Measurements from ENCODE around the gene KATNIP. TPM values are rescaled to one million over a fixed set of nuclear protein-coding genes. Genes with fewer than 3 reads are reported as not detected.

The KATNIP gene
- total RNA-seq, 1 experiment from 2014 or later = 19.0 TPM

DNA sequence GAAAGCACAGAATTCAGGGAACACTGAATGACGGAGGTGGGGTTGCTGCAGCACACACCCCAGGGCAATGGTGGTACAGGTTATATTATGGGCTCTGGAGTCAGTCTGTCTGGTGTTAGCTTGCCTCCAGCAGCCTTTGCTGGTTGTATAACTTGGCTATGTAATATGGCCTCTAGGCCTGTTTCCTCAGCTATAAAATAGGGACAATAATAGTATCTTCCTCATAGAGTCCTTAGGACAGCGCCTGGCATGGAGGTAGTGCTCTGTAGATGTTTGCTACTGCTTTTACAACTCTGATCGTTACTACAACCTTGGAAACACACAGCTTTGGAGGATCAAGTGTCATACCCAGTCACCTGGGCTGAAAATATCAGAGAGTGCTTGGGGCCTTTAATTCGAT, 31.7 kb upstream of the KATNIP start:
- Histone ChIP-seq H3F3A (ENCODE audit: low read length, unreplicated experiment) (no peaks in the 10 kb centered on the region), H3K4me1 (ENCODE audit: insufficient read depth, low read length) (no peaks in the 10 kb centered on the region), H3K79me2 (ENCODE audit: low read length) (no peaks in the 10 kb centered on the region), H3K9ac (ENCODE audit: low read length) (no peak overlapping the region), H3K9me3 (ENCODE audit: low read length) (no peaks in the 10 kb centered on the region), H3K36me3 (ENCODE audit: low read depth, low read length) (peaks cover 5% of the 10 kb centered on the region; the same call in 1 of the 2 replicates), H3K27me3 (ENCODE audit: low read length) (no peaks in the 10 kb centered on the region), H2AFZ (ENCODE audit: low read length) (no peak overlapping the region), H3K27ac (ENCODE audit: low read length) (no peak overlapping the region), H3K4me2 (ENCODE audit: low read length) (no peak overlapping the region), H3K4me3 (ENCODE audit: low read length) (no peak overlapping the region), H4K20me1 (ENCODE audit: low read length) (no peaks in the 10 kb centered on the region), H3K9me2 (replicated peaks; ENCODE audit: low read length) (no peaks in the 10 kb centered on the region)
- DNase-seq (no peak), ATAC-seq (no peak)
- BruUV-seq (replicated peaks) = no TSS peak
- CTCF ChIA-PET = no interaction called here
- TF ChIP-seq EZH2phosphoT487 (IDR thresholded peaks at IDR 0.05; ENCODE audit: borderline replicate concordance, low read length) (no peak), EZH2 (IDR thresholded peaks at IDR 0.05; ENCODE audit: low read length, unreplicated experiment) (no peak), CTCF (conservative IDR thresholded peaks at IDR 0.05; ENCODE audit: low read depth, low read length) (no peak)
- intact Hi-C loops (cut with micrococcal nuclease) = no loop called here
- POLR2A ChIA-PET (ENCODE audit: unreplicated experiment) = no interaction called here

DNA sequence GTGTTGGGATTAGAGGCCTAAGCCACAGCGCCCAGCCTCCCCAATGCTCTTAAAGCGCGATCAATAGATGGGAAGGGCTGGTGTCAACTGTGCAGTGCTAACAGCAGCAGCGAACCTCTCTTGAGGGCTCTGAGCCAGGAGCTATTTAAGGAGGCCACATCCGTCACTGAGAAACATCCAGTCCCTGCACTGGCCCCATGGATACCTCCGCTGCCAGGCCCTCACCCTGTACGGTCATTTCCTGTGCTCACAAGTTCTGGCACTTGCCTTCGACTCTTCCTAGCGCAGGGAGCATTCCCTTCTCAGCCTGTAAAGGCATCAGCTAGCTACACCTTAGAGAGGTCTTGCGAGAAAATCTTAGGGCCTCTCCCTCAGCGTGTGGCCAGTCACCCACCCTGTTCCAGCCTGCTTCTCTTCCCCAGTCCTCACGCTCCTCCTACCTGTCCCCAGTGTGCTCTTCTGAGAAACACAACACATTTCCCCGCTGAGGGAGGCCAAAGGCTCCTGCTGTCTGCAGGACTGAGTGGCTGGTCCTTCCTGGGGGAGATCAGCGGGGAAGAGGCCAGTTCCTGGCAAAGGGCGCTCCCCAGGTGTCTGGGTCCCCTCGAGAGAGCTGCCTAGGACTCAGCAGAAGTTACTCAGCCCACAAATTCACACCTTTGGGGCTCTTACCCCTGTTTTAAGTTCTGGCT, 28.8 kb upstream of the KATNIP start:
- Histone ChIP-seq H3K4me2 (ENCODE audit: low read length) (no peak overlapping the region), H3K4me1 (ENCODE audit: insufficient read depth, low read length) (no peaks in the 10 kb centered on the region), H3F3A (ENCODE audit: low read length, unreplicated experiment) (no peaks in the 10 kb centered on the region), H2AFZ (ENCODE audit: low read length) (no peak overlapping the region), H3K27ac (ENCODE audit: low read length) (no peak overlapping the region), H3K9me2 (replicated peaks; ENCODE audit: low read length) (no peaks in the 10 kb centered on the region), H3K9ac (ENCODE audit: low read length) (no peak overlapping the region), H4K20me1 (ENCODE audit: low read length) (no peaks in the 10 kb centered on the region), H3K36me3 (ENCODE audit: low read depth, low read length) (peaks cover 8% of the 10 kb centered on the region), H3K4me3 (ENCODE audit: low read length) (no peak overlapping the region), H3K27me3 (ENCODE audit: low read length) (no peaks in the 10 kb centered on the region), H3K79me2 (ENCODE audit: low read length) (no peaks in the 10 kb centered on the region), H3K9me3 (ENCODE audit: low read length) (no peaks in the 10 kb centered on the region)
- intact Hi-C loops (cut with micrococcal nuclease) = no loop called here
- TF ChIP-seq EZH2 (IDR thresholded peaks at IDR 0.05; ENCODE audit: low read length, unreplicated experiment) (no peak), EZH2phosphoT487 (IDR thresholded peaks at IDR 0.05; ENCODE audit: borderline replicate concordance, low read length) (no peak), CTCF (conservative IDR thresholded peaks at IDR 0.05; ENCODE audit: low read depth, low read length) (no peak)
- ATAC-seq = no peak
- no peak for DNase-seq
- ChIA-PET CTCF (no interaction called here), POLR2A (ENCODE audit: unreplicated experiment) (no interaction called here)
- no TSS peak for BruUV-seq (replicated peaks)

DNA sequence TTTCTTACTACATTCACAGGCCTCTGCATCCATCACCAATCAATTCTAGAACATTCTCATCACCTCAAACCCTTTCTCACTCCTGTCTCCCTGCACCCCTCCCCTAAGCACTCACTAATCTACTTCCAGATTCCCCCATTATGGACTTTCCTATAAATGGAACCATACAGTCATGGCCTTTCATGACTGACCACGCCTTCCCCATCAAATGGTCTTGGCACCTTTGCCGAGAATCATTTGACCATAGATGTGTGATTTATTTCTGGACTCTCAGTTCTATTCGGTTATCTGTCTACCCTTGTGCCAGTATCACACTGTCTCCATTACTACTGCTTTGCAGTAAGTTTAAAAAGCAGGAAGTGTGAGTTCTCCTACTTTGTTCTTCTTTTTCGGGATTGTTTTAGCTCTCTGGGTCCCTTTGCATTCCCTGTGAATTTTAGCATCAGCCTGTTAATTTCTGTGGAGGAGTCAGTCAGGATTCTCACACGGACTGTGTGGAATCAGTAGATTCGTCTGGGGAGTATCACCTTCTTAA, 27.7 kb upstream of the KATNIP start:
- H3F3A ChIP-seq (ENCODE audit: low read length, unreplicated experiment) = no peaks in the 10 kb centered on the region
- no peak overlapping the region for H3K27ac ChIP-seq (ENCODE audit: low read length)
- H2AFZ ChIP-seq (ENCODE audit: low read length) = no peak overlapping the region
- no peaks in the 10 kb centered on the region for H3K9me3 ChIP-seq (ENCODE audit: low read length)
- no TSS peak for BruUV-seq (replicated peaks)
- H3K4me1 ChIP-seq (ENCODE audit: insufficient read depth, low read length) = no peaks in the 10 kb centered on the region
- no peak for DNase-seq
- CTCF ChIA-PET = no interaction called here
- H3K79me2 ChIP-seq (ENCODE audit: low read length) = no peaks in the 10 kb centered on the region
- H3K4me2 ChIP-seq (ENCODE audit: low read length) = no peak overlapping the region
- intact Hi-C loops (cut with micrococcal nuclease) = no loop called here
- H3K9me2 ChIP-seq (replicated peaks; ENCODE audit: low read length) = no peaks in the 10 kb centered on the region
- H4K20me1 ChIP-seq (ENCODE audit: low read length) = no peaks in the 10 kb centered on the region
- no peak for TF ChIP-seq EZH2 (IDR thresholded peaks at IDR 0.05; ENCODE audit: low read length, unreplicated experiment)
- no peak for TF ChIP-seq EZH2phosphoT487 (IDR thresholded peaks at IDR 0.05; ENCODE audit: borderline replicate concordance, low read length)
- TF ChIP-seq CTCF (conservative IDR thresholded peaks at IDR 0.05; ENCODE audit: low read depth, low read length) = no peak
- no peak for ATAC-seq
- H3K9ac ChIP-seq (ENCODE audit: low read length) = no peak overlapping the region
- no peaks in the 10 kb centered on the region for H3K27me3 ChIP-seq (ENCODE audit: low read length)
- POLR2A ChIA-PET (ENCODE audit: unreplicated experiment) = no interaction called here
- H3K4me3 ChIP-seq (ENCODE audit: low read length) = no peak overlapping the region
- H3K36me3 ChIP-seq (ENCODE audit: low read depth, low read length) = peaks cover 8% of the 10 kb centered on the region
